ENCODE measurements around the gene SV2C.
"Not testable (repeated sequence)": the region's sequence is repeated elsewhere in the genome, so short reads cannot be mapped to it uniquely, and the experiment has no call there.

The SV2C gene

DNA sequence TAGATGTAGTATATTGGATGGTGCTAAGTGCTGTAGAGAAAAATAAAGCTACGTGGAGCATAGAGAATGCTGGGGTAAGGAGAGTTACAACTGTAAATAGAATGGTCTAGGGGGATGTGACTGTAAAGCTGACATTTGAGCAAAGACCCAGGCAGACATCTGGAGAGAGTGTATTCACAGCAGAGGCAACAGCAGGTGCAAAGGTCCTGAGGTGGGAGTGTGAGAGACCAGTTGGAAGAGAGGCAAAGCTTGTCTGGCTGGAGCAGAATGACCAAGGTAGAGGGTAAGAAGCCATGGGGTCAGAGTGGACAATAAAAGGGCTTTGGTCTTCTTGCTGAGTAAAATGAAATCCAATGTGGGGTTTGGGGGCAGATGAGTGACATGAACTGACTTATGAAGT, 227.0 kb downstream of the SV2C start:
- Histone ChIP-seq H3F3A (ENCODE audit: insufficient read depth) (no peaks in the 10 kb centered on the region), H3K27me3 (ENCODE audit: low read length) (no peaks in the 10 kb centered on the region), H3K4me2 (ENCODE audit: low read depth, low read length, poor library complexity, severe bottlenecking) (no peak overlapping the region), H4K20me1 (ENCODE audit: low read depth, low read length) (no peaks in the 10 kb centered on the region), H3K9me2 (replicated peaks; ENCODE audit: insufficient read depth, low read length) (no peaks in the 10 kb centered on the region), H3K9me3 (ENCODE audit: insufficient read depth, low read length) (no peaks in the 10 kb centered on the region), H2AFZ (ENCODE audit: low read depth, low read length, severe bottlenecking) (no peak overlapping the region), H3K27ac (ENCODE audit: low read depth, low read length) (no peak overlapping the region), H3K36me3 (ENCODE audit: low read length) (no peaks in the 10 kb centered on the region), H3K79me2 (ENCODE audit: insufficient read depth, low read length) (no peaks in the 10 kb centered on the region), H3K9ac (ENCODE audit: low read length) (no peak overlapping the region), H3K4me3 (ENCODE audit: insufficient read depth, low read length, poor library complexity, severe bottlenecking) (no peak overlapping the region)
- TF ChIP-seq EZH2phosphoT487 (conservative IDR thresholded peaks at IDR 0.05; ENCODE audit: low read length): no peak
- no peak for TF ChIP-seq CTCF (IDR thresholded peaks at IDR 0.05; ENCODE audit: insufficient read depth, low read length, poor library complexity, severe bottlenecking)

GRCh38 chr5:76312783-76313182, 229.6 kb downstream of the SV2C start:
- no peak for TF ChIP-seq EZH2phosphoT487 (conservative IDR thresholded peaks at IDR 0.05; ENCODE audit: low read length)
- H2AFZ ChIP-seq (ENCODE audit: low read depth, low read length, severe bottlenecking): no peak overlapping the region
- H3K9ac ChIP-seq (ENCODE audit: low read length): no peak overlapping the region
- H3K9me2 ChIP-seq (replicated peaks; ENCODE audit: insufficient read depth, low read length): no peaks in the 10 kb centered on the region
- H3K27me3 ChIP-seq (ENCODE audit: low read length): no peaks in the 10 kb centered on the region
- no peak overlapping the region for H3K4me2 ChIP-seq (ENCODE audit: low read depth, low read length, poor library complexity, severe bottlenecking)
- H4K20me1 ChIP-seq (ENCODE audit: low read depth, low read length): no peaks in the 10 kb centered on the region
- H3F3A ChIP-seq (ENCODE audit: insufficient read depth): no peaks in the 10 kb centered on the region
- no peaks in the 10 kb centered on the region for H3K79me2 ChIP-seq (ENCODE audit: insufficient read depth, low read length)
- no peaks in the 10 kb centered on the region for H3K36me3 ChIP-seq (ENCODE audit: low read length)
- H3K9me3 ChIP-seq (ENCODE audit: insufficient read depth, low read length): no peaks in the 10 kb centered on the region
- H3K4me3 ChIP-seq (ENCODE audit: insufficient read depth, low read length, poor library complexity, severe bottlenecking): no peak overlapping the region
- no peak overlapping the region for H3K27ac ChIP-seq (ENCODE audit: low read depth, low read length)

DNA sequence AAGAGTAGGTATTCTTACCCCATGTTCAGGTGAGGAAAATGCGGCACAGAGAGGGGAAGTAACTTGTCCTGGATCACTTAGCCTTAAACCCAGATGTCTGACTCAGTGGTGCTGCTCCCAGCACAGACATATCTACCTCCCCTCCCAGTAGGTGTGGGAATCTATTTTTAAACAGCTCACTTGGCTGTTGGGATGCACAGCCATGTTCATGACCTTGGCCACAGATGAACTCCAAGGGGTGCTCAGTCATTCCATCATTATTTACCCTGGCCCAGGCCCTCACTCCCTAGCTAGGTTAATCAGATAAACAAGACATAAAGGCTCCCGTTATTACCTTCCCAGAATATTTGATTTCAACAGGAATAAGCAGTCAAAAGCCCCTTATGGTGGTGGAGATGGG, 231.5 kb downstream of the SV2C start:
- Histone ChIP-seq H3F3A (ENCODE audit: insufficient read depth) (no peaks in the 10 kb centered on the region), H3K4me3 (ENCODE audit: insufficient read depth, low read length, poor library complexity, severe bottlenecking) (no peak overlapping the region), H3K9ac (ENCODE audit: low read length) (no peak overlapping the region), H4K20me1 (ENCODE audit: low read depth, low read length) (no peaks in the 10 kb centered on the region), H3K9me3 (ENCODE audit: insufficient read depth, low read length) (no peaks in the 10 kb centered on the region), H3K27ac (ENCODE audit: low read depth, low read length) (no peak overlapping the region), H2AFZ (ENCODE audit: low read depth, low read length, severe bottlenecking) (no peak overlapping the region), H3K9me2 (replicated peaks; ENCODE audit: insufficient read depth, low read length) (no peaks in the 10 kb centered on the region), H3K36me3 (ENCODE audit: low read length) (no peaks in the 10 kb centered on the region), H3K4me2 (ENCODE audit: low read depth, low read length, poor library complexity, severe bottlenecking) (no peak overlapping the region), H3K79me2 (ENCODE audit: insufficient read depth, low read length) (no peaks in the 10 kb centered on the region), H3K27me3 (ENCODE audit: low read length) (no peaks in the 10 kb centered on the region)
- no peak for TF ChIP-seq CTCF (IDR thresholded peaks at IDR 0.05; ENCODE audit: insufficient read depth, low read length, poor library complexity, severe bottlenecking)
- TF ChIP-seq EZH2phosphoT487 (conservative IDR thresholded peaks at IDR 0.05; ENCODE audit: low read length): no peak

DNA sequence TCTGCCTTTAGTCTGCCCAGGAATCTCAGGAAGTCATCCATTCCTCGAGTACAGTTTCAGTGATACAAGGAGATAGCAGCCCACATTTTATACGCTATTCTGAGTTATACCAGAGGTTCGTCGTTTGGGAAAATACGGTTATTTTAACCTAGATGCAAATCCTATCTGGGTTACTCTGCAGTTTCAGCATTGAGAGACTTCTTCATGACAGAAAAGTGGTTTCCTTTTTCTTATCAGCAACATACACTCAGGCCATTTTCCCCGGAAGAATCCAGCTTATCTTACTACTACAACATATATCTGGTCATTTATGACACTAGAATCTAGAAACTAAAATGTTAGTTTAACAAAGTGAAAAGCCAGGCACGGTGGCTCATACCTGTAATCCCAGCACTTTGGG, 236.5 kb downstream of the SV2C start:
- H3K4me3 ChIP-seq (ENCODE audit: insufficient read depth, low read length, poor library complexity, severe bottlenecking): no peak overlapping the region
- H3K4me2 ChIP-seq (ENCODE audit: low read depth, low read length, poor library complexity, severe bottlenecking): no peak overlapping the region
- no peaks in the 10 kb centered on the region for H3K79me2 ChIP-seq (ENCODE audit: insufficient read depth, low read length)
- no peaks in the 10 kb centered on the region for H3K27me3 ChIP-seq (ENCODE audit: low read length)
- no peaks in the 10 kb centered on the region for H3F3A ChIP-seq (ENCODE audit: insufficient read depth)
- H3K27ac ChIP-seq (ENCODE audit: low read depth, low read length): no peak overlapping the region
- no peaks in the 10 kb centered on the region for H3K36me3 ChIP-seq (ENCODE audit: low read length)
- H3K9ac ChIP-seq (ENCODE audit: low read length): no peak overlapping the region
- H2AFZ ChIP-seq (ENCODE audit: low read depth, low read length, severe bottlenecking): no peak overlapping the region
- no peaks in the 10 kb centered on the region for H4K20me1 ChIP-seq (ENCODE audit: low read depth, low read length)
- H3K9me2 ChIP-seq (replicated peaks; ENCODE audit: insufficient read depth, low read length): no peaks in the 10 kb centered on the region
- TF ChIP-seq CTCF (IDR thresholded peaks at IDR 0.05; ENCODE audit: insufficient read depth, low read length, poor library complexity, severe bottlenecking): no peak
- TF ChIP-seq EZH2phosphoT487 (conservative IDR thresholded peaks at IDR 0.05; ENCODE audit: low read length): no peak
- no peaks in the 10 kb centered on the region for H3K9me3 ChIP-seq (ENCODE audit: insufficient read depth, low read length)

DNA sequence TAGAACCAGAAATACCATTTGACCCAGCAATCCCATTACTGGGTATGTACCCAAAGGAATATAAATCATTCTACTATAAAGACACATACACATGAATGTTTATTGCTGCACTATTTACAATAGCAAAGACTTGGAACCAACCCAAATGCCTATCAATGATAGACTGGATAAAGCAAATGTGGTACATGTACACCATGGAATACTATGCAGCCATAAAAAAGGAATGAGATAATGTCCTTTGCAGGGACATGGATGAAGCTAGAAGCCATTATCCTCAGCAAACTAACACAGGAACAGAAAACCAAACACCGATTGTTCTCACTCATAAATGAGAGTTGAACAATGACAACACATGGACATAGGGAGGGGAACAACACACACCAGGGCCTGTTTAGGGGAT, 240.3 kb downstream of the SV2C start:
- H3K27me3 ChIP-seq (ENCODE audit: low read length); H3K27ac ChIP-seq (ENCODE audit: low read depth, low read length); H3K4me2 ChIP-seq (ENCODE audit: low read depth, low read length, poor library complexity, severe bottlenecking); H3K9me2 ChIP-seq (replicated peaks; ENCODE audit: insufficient read depth, low read length); H4K20me1 ChIP-seq (ENCODE audit: low read depth, low read length); H3K9ac ChIP-seq (ENCODE audit: low read length); H3K4me3 ChIP-seq (ENCODE audit: insufficient read depth, low read length, poor library complexity, severe bottlenecking); H3K79me2 ChIP-seq (ENCODE audit: insufficient read depth, low read length); H3K36me3 ChIP-seq (ENCODE audit: low read length); H2AFZ ChIP-seq (ENCODE audit: low read depth, low read length, severe bottlenecking); H3F3A ChIP-seq (ENCODE audit: insufficient read depth); H3K9me3 ChIP-seq (ENCODE audit: insufficient read depth, low read length): not testable (repeated sequence)

All from SU-DHL-6 (cell line).